ENCODE results near the gene GRHPR. TPM values are rescaled to one million over a fixed set of nuclear protein-coding genes. Genes with fewer than 3 reads are reported as not detected.

GRHPR gene
- total and polyA plus RNA-seq, 2 of the 4 experiments (the other 2 are of a cell fraction), result 182 to 191 TPM

- no peak overlapping the region for H3K27ac ChIP-seq (ENCODE audit: insufficient read depth, low read length)
- no peak overlapping the region for H2AFZ ChIP-seq (replicated peaks; ENCODE audit: low read length, poor library complexity)
- no TSS peak for BruUV-seq (replicated peaks)
- no peaks in the 10 kb centered on the region for H3K36me3 ChIP-seq (ENCODE audit: control insufficient read depth, insufficient read depth, low read length)
- no peak overlapping the region for H3K4me3 ChIP-seq (ENCODE audit: insufficient read depth, low read depth, low read length)
- ATAC-seq (ENCODE audit: low read depth) (no peak), DNase-seq (no peak)
- ChIA-PET POLR2A (ENCODE audit: unreplicated experiment) (no interaction called here), CTCF (no interaction called here)
- no peak overlapping the region for H2BK15ac ChIP-seq (ENCODE audit: low read depth, low read length)
- no peak overlapping the region for H2BK20ac ChIP-seq (ENCODE audit: low read depth, low read length)
- no peak overlapping the region for H4K8ac ChIP-seq (ENCODE audit: low read depth in 2 of 2, low read length in 2 of 2)
- H2BK5ac ChIP-seq (ENCODE audit: low read depth, low read length, poor library complexity, severe bottlenecking), result no peak overlapping the region
- in situ Hi-C loops (cut with MboI; ENCODE audit: low sequenced_read_pairs) (no loop called here), intact Hi-C loops (cut with micrococcal nuclease) (no loop called here), dilution Hi-C loops (cut with HindIII; ENCODE audit: low sequenced_read_pairs, unreplicated experiment) (no loop called here)
- peaks cover 2% of the 10 kb centered on the region for H3K27me3 ChIP-seq (ENCODE audit: control insufficient read depth, insufficient read depth, low read length)
- H3K56ac ChIP-seq (ENCODE audit: extremely low read depth, insufficient read depth, low read length), result no peak overlapping the region
- H3K4me1 ChIP-seq (ENCODE audit: control insufficient read depth, insufficient read depth, low read length), result no peaks in the 10 kb centered on the region; the same call in 1 of the 2 replicates
- TF ChIP-seq FOS (IDR thresholded peaks at IDR 0.05; ENCODE audit: low read depth, low read length) (no peak), RFX5 (IDR thresholded peaks at IDR 0.05; ENCODE audit: low read depth, low read length) (no peak), RAD21 (IDR thresholded peaks at IDR 0.05; ENCODE audit: low read length) (no peak), MXI1 (IDR thresholded peaks at IDR 0.05; ENCODE audit: borderline replicate concordance, low read depth, low read length) (no peak), BHLHE40 (IDR thresholded peaks at IDR 0.05; ENCODE audit: low read depth, low read length) (no peak), CHD1 (IDR thresholded peaks at IDR 0.05; ENCODE audit: low read depth, low read length) (no peak), CTCF (conservative IDR thresholded peaks at IDR 0.05; ENCODE audit: low read depth, low read length) (no peak)
- H4K5ac ChIP-seq (ENCODE audit: low read depth, low read length), result no peak overlapping the region
- H3K14ac ChIP-seq (replicated peaks; ENCODE audit: low read depth, low read length), result no peak overlapping the region
- no peak overlapping the region for H2BK120ac ChIP-seq (ENCODE audit: low read depth, low read length)
- no peak overlapping the region for H3K23ac ChIP-seq (ENCODE audit: low read depth, low read length)
- no peaks in the 10 kb centered on the region for H3K9me3 ChIP-seq (ENCODE audit: control insufficient read depth, insufficient read depth, low read length)
- no peaks in the 10 kb centered on the region for H4K20me1 ChIP-seq (ENCODE audit: insufficient read depth, low read length)
- H3K9ac ChIP-seq (ENCODE audit: low read depth, low read length), result no peak overlapping the region
- no peak overlapping the region for H3K4me2 ChIP-seq (ENCODE audit: low read depth, low read length)
- WGBS, 2 experiments (ENCODE audit: extremely low coverage in 2 of 2, insufficient read length in 1 of 2), result 55% methylated on average over 8 of the region's 22 CpGs; no CpG with 5 or more reads in 1 of the 2 experiments
- H3K9me1 ChIP-seq (ENCODE audit: insufficient read depth, low read length), result no peaks in the 10 kb centered on the region
- no peak overlapping the region for H2AK5ac ChIP-seq (ENCODE audit: low read depth, low read length)
- H3K18ac ChIP-seq (ENCODE audit: low read depth, low read length), result no peak overlapping the region
- no peak overlapping the region for H3K4ac ChIP-seq (ENCODE audit: low read depth, low read length)
- no peak overlapping the region for H2AK9ac ChIP-seq (replicated peaks; ENCODE audit: low read depth, low read length, poor library complexity)
- no peak overlapping the region for H4K91ac ChIP-seq (ENCODE audit: insufficient read depth, low read depth, low read length)
- no peaks in the 10 kb centered on the region for H3K79me1 ChIP-seq (ENCODE audit: low read depth in 1 of 2, low read length in 2 of 2)
Measured at GRCh38 chr9:37408933-37409710, 13.4 kb upstream of the GRHPR start.
